Measurements from ENCODE around the gene MTAP.

- no peak for TF ChIP-seq POLR2A (IDR thresholded peaks at IDR 0.05)
- TF ChIP-seq CTCF (IDR thresholded peaks at IDR 0.05 in 8 of 11, conservative IDR thresholded peaks at IDR 0.05 in 3 of 11), result no peak
- TF ChIP-seq POLR2AphosphoS5 (IDR thresholded peaks at IDR 0.05), result no peak
Observed at GRCh38 chr9:21982861-21983560, 180.6 kb downstream of the MTAP start.
